IMR-90 (cell line): ENCODE data around the gene MYL6. TPM values are rescaled to one million over a fixed set of nuclear protein-coding genes. Genes with fewer than 3 reads are reported as not detected.

Source experiments
- ATAC-seq: fragments of 200-7000 bp; cut with Tn5 transposase; 2 replicates; pipeline ENCODE4 v1.9.1; 2020; ENCODE audit warnings: low read depth, mild to moderate bottlenecking, moderate library complexity
- BruUV-seq: library from RNA; stranded (reverse); fragments of 400-500 nt; replicated peaks from 2 replicates; lab custom pipeline; 2021; lab: Mats Ljungman, UMichigan
- CTCF ChIA-PET: fragments of 300-600 bp; formaldehyde crosslinking; extraction: SDS; loops from one replicate; lab custom pipeline; 2021; ENCODE audit warnings: antibody characterized with exemption; lab: Yijun Ruan, JAX
- POLR2A ChIA-PET: fragments of 300-600 bp; sonication (Branson Sonifier 250); formaldehyde crosslinking; loops from one replicate; lab custom pipeline; 2022; ENCODE audit warnings: antibody characterized with exemption; ENCODE audit not compliant: unreplicated experiment; lab: Charles Lee
- DNase-seq: peaks from one replicate; pipeline ENCODE4 v3.0.0; 2013
- H2AFZ ChIP-seq: replicated peaks from 2 replicates; pipeline ENCODE3; 2013; ENCODE audit warnings: low read length, mild to moderate bottlenecking; ENCODE audit not compliant: poor library complexity
- H2AK5ac ChIP-seq: 2 replicates; pipeline ENCODE4 v1.6.1; 2013; ENCODE audit warnings: low read depth, low read length, inconsistent platforms
- H2AK9ac ChIP-seq: replicated peaks from 2 replicates; pipeline ENCODE3; 2013; ENCODE audit warnings: mild to moderate bottlenecking, low read depth, low read length, moderate library complexity; ENCODE audit not compliant: poor library complexity
- H2BK120ac ChIP-seq: 2 replicates; pipeline ENCODE4 v1.6.1; 2013; ENCODE audit warnings: low read depth, low read length, inconsistent platforms
- H2BK15ac ChIP-seq: 3 replicates; pipeline ENCODE4 v1.6.1; 2013; ENCODE audit warnings: low read depth, low read length, inconsistent platforms
- H2BK20ac ChIP-seq: 2 replicates; pipeline ENCODE4 v1.6.1; 2013; ENCODE audit warnings: low read depth, mild to moderate bottlenecking, inconsistent platforms, low read length, moderate library complexity
- H2BK5ac ChIP-seq: 2 replicates; pipeline ENCODE4 v1.6.1; 2013; ENCODE audit warnings: mild to moderate bottlenecking, low read depth, low read length, inconsistent platforms; ENCODE audit not compliant: poor library complexity, severe bottlenecking
- H3K14ac ChIP-seq: replicated peaks from 2 replicates; pipeline ENCODE4 v1.6.1; 2013; ENCODE audit warnings: low read depth, low read length, inconsistent platforms
- H3K18ac ChIP-seq: 2 replicates; pipeline ENCODE4 v1.6.1; 2013; ENCODE audit warnings: low read depth, low read length, control low read depth
- H3K23ac ChIP-seq: 2 replicates; pipeline ENCODE4 v1.6.1; 2013; ENCODE audit warnings: low read depth, low read length, inconsistent platforms
- H3K27ac ChIP-seq: 2 replicates; pipeline ENCODE4 v1.5.1; 2013; ENCODE audit warnings: mild to moderate bottlenecking, control low read depth, low read length; ENCODE audit not compliant: insufficient read depth
- H3K27me3 ChIP-seq: 2 replicates; pipeline ENCODE4 v1.6.1; 2013; ENCODE audit warnings: low read length; ENCODE audit not compliant: control insufficient read depth, insufficient read depth
- H3K36me3 ChIP-seq: 2 replicates; pipeline ENCODE4 v1.6.1; 2013; ENCODE audit warnings: low read length, mixed read lengths; ENCODE audit not compliant: control insufficient read depth, insufficient read depth
- H3K4ac ChIP-seq: 2 replicates; pipeline ENCODE4 v1.6.1; 2013; ENCODE audit warnings: low read depth, low read length, inconsistent platforms
- H3K4me1 ChIP-seq: 2 replicates; pipeline ENCODE4 v1.6.1; 2013; ENCODE audit warnings: low read length, mixed read lengths; ENCODE audit not compliant: control insufficient read depth, insufficient read depth
- H3K4me2 ChIP-seq: 2 replicates; pipeline ENCODE4 v1.6.1; 2013; ENCODE audit warnings: low read depth, mild to moderate bottlenecking, control low read depth, low read length, moderate library complexity
- H3K4me3 ChIP-seq: 2 replicates; pipeline ENCODE4 v1.5.1; 2013; ENCODE audit warnings: low read depth, mild to moderate bottlenecking, control low read depth, low read length, moderate library complexity; ENCODE audit not compliant: insufficient read depth
- H3K56ac ChIP-seq: 2 replicates; pipeline ENCODE4 v1.6.1; 2013; ENCODE audit warnings: low read length, inconsistent platforms; ENCODE audit not compliant: insufficient read depth; ENCODE audit errors: extremely low read depth
- H3K79me1 ChIP-seq, 2 experiments: 2 replicates each; pipeline ENCODE4 v1.6.1; 2013; ENCODE audit warnings: low read length in 2 of 2, inconsistent platforms in 1 of 2, low read depth in 1 of 2
- H3K9ac ChIP-seq: 2 replicates; pipeline ENCODE4 v1.6.1; 2013; ENCODE audit warnings: low read depth, low read length, control low read depth
- H3K9me1 ChIP-seq: 2 replicates; pipeline ENCODE4 v1.6.1; 2013; ENCODE audit warnings: low read length, inconsistent platforms; ENCODE audit not compliant: insufficient read depth
- H3K9me3 ChIP-seq: 2 replicates; pipeline ENCODE4 v1.6.1; 2013; ENCODE audit warnings: low read length; ENCODE audit not compliant: control insufficient read depth, insufficient read depth
- H4K20me1 ChIP-seq: 2 replicates; pipeline ENCODE4 v1.6.1; 2013; ENCODE audit warnings: low read length, inconsistent platforms; ENCODE audit not compliant: insufficient read depth
- H4K5ac ChIP-seq: 2 replicates; pipeline ENCODE4 v1.6.1; 2013; ENCODE audit warnings: mild to moderate bottlenecking, low read depth, low read length, control low read depth
- H4K8ac ChIP-seq, 2 experiments: 2 replicates each; pipeline ENCODE4 v1.6.1; 2013; ENCODE audit warnings: low read depth in 2 of 2, low read length in 2 of 2, control low read depth in 1 of 2, inconsistent platforms in 1 of 2
- H4K91ac ChIP-seq: 2 replicates; pipeline ENCODE4 v1.6.1; 2013; ENCODE audit warnings: low read depth, low read length, inconsistent platforms; ENCODE audit not compliant: insufficient read depth
- CHD1 ChIP-seq: IDR thresholded peaks from 2 replicates; pipeline ENCODE4 v1.6.1; 2012; ENCODE audit warnings: low read depth, low read length, improper control_type of control experiment
- CTCF ChIP-seq: conservative IDR thresholded peaks from 2 replicates; pipeline ENCODE4 v1.5.1; 2012; ENCODE audit warnings: mild to moderate bottlenecking, low read depth, low read length, improper control_type of control experiment
- ELK1 ChIP-seq: fragments of 150-350 bp; IDR thresholded peaks from 2 replicates; pipeline ENCODE4 v1.6.1; 2016; ENCODE audit warnings: low read depth, mild to moderate bottlenecking, low read length, moderate library complexity, borderline replicate concordance
- FOS ChIP-seq: fragments of 150-350 bp; IDR thresholded peaks from 2 replicates; pipeline ENCODE4 v1.6.1; 2016; ENCODE audit warnings: low read depth, low read length
- MXI1 ChIP-seq: IDR thresholded peaks from 2 replicates; pipeline ENCODE4 v1.6.1; 2012; ENCODE audit warnings: low read depth, mild to moderate bottlenecking, low read length, moderate library complexity, borderline replicate concordance
- POLR2A ChIP-seq: IDR thresholded peaks from 2 replicates; pipeline ENCODE4 v1.6.1; 2012; ENCODE audit warnings: mild to moderate bottlenecking, low read depth, low read length
- RAD21 ChIP-seq: IDR thresholded peaks from 2 replicates; pipeline ENCODE4 v1.6.1; 2012; ENCODE audit warnings: low read length, improper control_type of control experiment
- RCOR1 ChIP-seq: IDR thresholded peaks from 2 replicates; pipeline ENCODE4 v1.6.1; 2012; ENCODE audit warnings: mild to moderate bottlenecking, low read length, improper control_type of control experiment; ENCODE audit not compliant: insufficient replicate concordance
- WGBS, 2 experiments: methylation state at CpG; one replicate each; pipeline versions ENCODE4 v1.1.5 to v1.1.7; 2013; ENCODE audit warnings: missing lambda C conversion rate in 2 of 2; ENCODE audit not compliant: insufficient read length in 1 of 2; ENCODE audit errors: extremely low coverage in 2 of 2; 5-methylcytosine and 5-hydroxymethylcytosine counted together
- dilution Hi-C: fragments of 300-500 bp; cut with HindIII; formaldehyde crosslinking; loops from one replicate; pipeline ENCODE4 v1.14.3; 2018; ENCODE audit warnings: low sequenced_read_pairs; ENCODE audit not compliant: unreplicated experiment
- in situ Hi-C: fragments of 300-500 bp; cut with MboI; formaldehyde crosslinking; loops from 3 replicates; pipeline ENCODE4 v1.14.3; 2019; ENCODE audit warnings: low sequenced_read_pairs, inconsistent platforms, mixed read lengths
- intact Hi-C: fragments of 100-400 bp; cut with micrococcal nuclease; formaldehyde crosslinking; loops from 2 replicates; pipeline ENCODE4 v1.10.0; 2022
- polyA plus RNA-seq, 3 experiments: library from polyadenylated mRNA; depleted of rRNA; stranded (reverse); fragments of >200 nt; gene quantifications; 2 replicates each; pipeline ENCODE4 v1.2.3, GENCODE V29; 2012; ENCODE audit warnings: low replicate concordance in 1 of 3
- total RNA-seq: library from RNA; depleted of rRNA; stranded (reverse); fragments of >200 nt; gene quantifications from 2 replicates; pipeline ENCODE4 v1.2.3, GENCODE V29; 2012

MYL6 gene
- total and polyA plus RNA-seq, 2 of the 4 experiments (the other 2 are of a cell fraction): 4,816 to 6,979 TPM

GRCh38 chr12:56127485-56127887 lies 30.7 kb upstream of the MYL6 start:
- no peaks in the 10 kb centered on the region for H3K27me3 ChIP-seq
- 0 out of 3 replicates have a peak overlapping the region, but pooled peaks have one; percentile 3 for H2BK15ac ChIP-seq
- H3K4me3 ChIP-seq: peak overlapping the region; percentile 36
- 0 out of 2 replicates have a peak overlapping the region, but pooled peaks have one; percentile 28 for H4K91ac ChIP-seq
- no peak for ATAC-seq
- no peak overlapping the region for H2AK9ac ChIP-seq
- H4K20me1 ChIP-seq: no peaks in the 10 kb centered on the region
- no TSS peak for BruUV-seq
- H2BK120ac ChIP-seq: 0 out of 2 replicates have a peak overlapping the region, but pooled peaks have one; percentile 13
- dilution Hi-C loops (no loop called here), in situ Hi-C loops (loop anchor here (5.0 kb wide), 1 partner anchor 60 kb away; the partner anchor contains the start of gene SMARCC2), intact Hi-C loops (loop anchor here (2.0 kb wide), 2 partner anchors 31 to 61 kb away; partner anchors contain the start of genes MYL6 and SMARCC2)
- H3K4me2 ChIP-seq: peak overlapping the region; percentile 75
- H3K27ac ChIP-seq: peak overlapping the region; percentile 20; the same call in 1 of the 2 replicates
- H3K9me1 ChIP-seq: no peaks in the 10 kb centered on the region
- H3K4ac ChIP-seq: peak overlapping the region; percentile 22; the same call in 1 of the 2 replicates
- peak overlapping the region; percentile 60 for H3K14ac ChIP-seq
- peak overlapping the region; percentile 8 to 32; a peak in 2 of 4 replicates for H4K8ac ChIP-seq
- H4K5ac ChIP-seq: 0 out of 2 replicates have a peak overlapping the region, but pooled peaks have one; percentile 3
- H3K36me3 ChIP-seq: peaks cover 22% of the 10 kb centered on the region
- peaks cover 6% of the 10 kb centered on the region; the same call in 1 of the 2 replicates for H3K4me1 ChIP-seq
- H3K56ac ChIP-seq: peak overlapping the region; percentile 72
- POLR2A ChIA-PET: interaction anchor here (1.3 to 1.9 kb wide), 3 partner anchors 10 to 95 kb away, joined by 3 to 8 read pairs (median 5); partner anchors contain the start of genes MYL6, RNF41 and ZC3H10
- H3K23ac ChIP-seq: 0 out of 2 replicates have a peak overlapping the region, but pooled peaks have one; percentile 4
- H2BK20ac ChIP-seq: no peak overlapping the region
- peak overlapping the region; percentile 40 for H3K9ac ChIP-seq
- H2AFZ ChIP-seq: peak overlapping the region; percentile 64
- TF ChIP-seq CTCF (0 out of 2 replicates have a peak, but pooled peaks have one; percentile 4), ELK1 (no peak), RAD21 (no peak), CHD1 (no peak), RCOR1 (no peak), POLR2A (no peak), MXI1 (no peak), FOS (no peak)
- peaks cover 45 to 75% of the 10 kb centered on the region in 2 experiments for H3K79me1 ChIP-seq
- no peaks in the 10 kb centered on the region for H3K9me3 ChIP-seq
- no peak overlapping the region for H3K18ac ChIP-seq
- DNase-seq: no peak
- WGBS, 2 experiments: no CpG with 5 or more reads among the region's 8 CpGs
- H2BK5ac ChIP-seq: peak overlapping the region; percentile 61
- H2AK5ac ChIP-seq: no peak overlapping the region
- CTCF ChIA-PET: interaction anchor here (1.0 to 1.3 kb wide), 3 partner anchors 9 to 80 kb away, joined by 4 to 10 read pairs (median 6); partner anchors contain the start of genes SMARCC2 and ZC3H10
